Muscle layer of colon (tissue), 2 donors: ENCODE measurements around the gene CCDC38.
"Not testable (repeated sequence)": the region's sequence is repeated elsewhere in the genome, so short reads cannot be mapped to it uniquely, and the experiment has no call there.

ENCODE experiments used
- H3K27ac ChIP-seq: one replicate; pipeline ENCODE4 v1.7.0; 2013; ENCODE audit warnings: low read depth, mild to moderate bottlenecking, low read length, moderate library complexity
- H3K27me3 ChIP-seq, 2 donors: one replicate each; pipeline ENCODE4 v1.7.0; 2013; ENCODE audit warnings: low read length in 2 of 2, mild to moderate bottlenecking in 2 of 2; ENCODE audit not compliant: insufficient read depth in 2 of 2, control insufficient read depth in 1 of 2
- H3K36me3 ChIP-seq: one replicate; pipeline ENCODE4 v1.7.0; 2013; ENCODE audit warnings: mild to moderate bottlenecking, low read length; ENCODE audit not compliant: insufficient read depth
- H3K4me1 ChIP-seq: one replicate; pipeline ENCODE4 v1.7.0; 2013; ENCODE audit warnings: mild to moderate bottlenecking, low read length; ENCODE audit not compliant: insufficient read depth
- H3K4me3 ChIP-seq, 2 donors: one replicate each; pipeline ENCODE4 v1.7.0; 2013; ENCODE audit warnings: low read length in 2 of 2, low read depth in 1 of 2, mild to moderate bottlenecking in 1 of 2, moderate library complexity in 1 of 2
- H3K9ac ChIP-seq: one replicate; pipeline ENCODE4 v1.7.0; 2013; ENCODE audit warnings: low read length
- H3K9me3 ChIP-seq: one replicate; pipeline ENCODE4 v1.7.0; 2013; ENCODE audit warnings: mild to moderate bottlenecking, low read length
- donor health status: abdominal sarcoma.
- donor health status: Adenocarcinoma of cecum.

The CCDC38 gene

GRCh38 chr12:95852133-95852532, 90.3 kb downstream of the CCDC38 start:
- no peak overlapping the region for H3K9ac ChIP-seq
- no peaks in the 10 kb centered on the region for H3K4me1 ChIP-seq
- H3K27ac ChIP-seq, result no peak overlapping the region
- H3K27me3 ChIP-seq, result no peaks in the 10 kb centered on the region
- no peaks in the 10 kb centered on the region for H3K36me3 ChIP-seq
- H3K9me3 ChIP-seq, result no peaks in the 10 kb centered on the region
- no peak overlapping the region for H3K4me3 ChIP-seq

GRCh38 chr12:95851606-95852005, 90.8 kb downstream of the CCDC38 start:
- Histone ChIP-seq H3K4me1 (no peaks in the 10 kb centered on the region), H3K9me3 (no peaks in the 10 kb centered on the region), H3K36me3 (no peaks in the 10 kb centered on the region), H3K9ac (no peak overlapping the region), H3K4me3 (no peak overlapping the region), H3K27me3 (no peaks in the 10 kb centered on the region), H3K27ac (no peak overlapping the region)

GRCh38 chr12:95848575-95849388, 93.6 kb downstream of the CCDC38 start:
- Histone ChIP-seq H3K4me3 (no peak overlapping the region), H3K9ac (no peak overlapping the region), H3K27me3 (no peaks in the 10 kb centered on the region), H3K36me3 (no peaks in the 10 kb centered on the region), H3K27ac (no peak overlapping the region), H3K4me1 (no peaks in the 10 kb centered on the region), H3K9me3 (no peaks in the 10 kb centered on the region)

- H3K4me1 ChIP-seq, H3K27ac ChIP-seq, H3K27me3 ChIP-seq, H3K9ac ChIP-seq, H3K36me3 ChIP-seq, H3K4me3 ChIP-seq, H3K9me3 ChIP-seq: not testable (repeated sequence)
Observed at GRCh38 chr12:95842426-95842825, 100.0 kb downstream of the CCDC38 start.

GRCh38 chr12:95838125-95838524, 104.3 kb downstream of the CCDC38 start:
- no peak overlapping the region for H3K9ac ChIP-seq
- no peak overlapping the region for H3K4me3 ChIP-seq
- H3K9me3 ChIP-seq, result no peaks in the 10 kb centered on the region
- H3K27ac ChIP-seq, result no peak overlapping the region
- H3K4me1 ChIP-seq, result no peaks in the 10 kb centered on the region
- H3K36me3 ChIP-seq, result no peaks in the 10 kb centered on the region
- H3K27me3 ChIP-seq, result no peaks in the 10 kb centered on the region

GRCh38 chr12:95837240-95838038, 105.0 kb downstream of the CCDC38 start:
- Histone ChIP-seq H3K9ac (no peak overlapping the region), H3K27ac (no peak overlapping the region), H3K4me1 (no peaks in the 10 kb centered on the region), H3K27me3 (no peaks in the 10 kb centered on the region), H3K4me3 (no peak overlapping the region), H3K9me3 (no peaks in the 10 kb centered on the region), H3K36me3 (no peaks in the 10 kb centered on the region)

- H3K9ac ChIP-seq, result no peak overlapping the region
- no peak overlapping the region for H3K4me3 ChIP-seq
- H3K27ac ChIP-seq, result no peak overlapping the region
- no peaks in the 10 kb centered on the region for H3K4me1 ChIP-seq
- no peaks in the 10 kb centered on the region for H3K36me3 ChIP-seq
- H3K27me3 ChIP-seq, result no peaks in the 10 kb centered on the region
- no peaks in the 10 kb centered on the region for H3K9me3 ChIP-seq
Observed at GRCh38 chr12:95836630-95837239, 105.7 kb downstream of the CCDC38 start.

GRCh38 chr12:95836185-95836609, 106.2 kb downstream of the CCDC38 start:
- Histone ChIP-seq H3K36me3 (no peaks in the 10 kb centered on the region), H3K27ac (no peak overlapping the region), H3K9ac (no peak overlapping the region), H3K4me1 (no peaks in the 10 kb centered on the region), H3K9me3 (no peaks in the 10 kb centered on the region), H3K4me3 (no peak overlapping the region), H3K27me3 (no peaks in the 10 kb centered on the region)

GRCh38 chr12:95834572-95834971, 107.8 kb downstream of the CCDC38 start:
- Histone ChIP-seq H3K27me3 (no peaks in the 10 kb centered on the region), H3K27ac (no peak overlapping the region), H3K36me3 (no peaks in the 10 kb centered on the region), H3K4me1 (no peaks in the 10 kb centered on the region), H3K4me3 (no peak overlapping the region), H3K9ac (no peak overlapping the region), H3K9me3 (no peaks in the 10 kb centered on the region)

- Histone ChIP-seq H3K36me3 (no peaks in the 10 kb centered on the region), H3K4me1 (no peaks in the 10 kb centered on the region), H3K27me3 (no peaks in the 10 kb centered on the region), H3K9me3 (no peaks in the 10 kb centered on the region), H3K9ac (no peak overlapping the region), H3K4me3 (no peak overlapping the region), H3K27ac (no peak overlapping the region)
Observed at GRCh38 chr12:95830335-95831089, 111.9 kb downstream of the CCDC38 start.

- Histone ChIP-seq H3K9me3 (no peaks in the 10 kb centered on the region), H3K36me3 (no peaks in the 10 kb centered on the region), H3K27ac (no peak overlapping the region), H3K4me1 (no peaks in the 10 kb centered on the region), H3K9ac (no peak overlapping the region), H3K27me3 (no peaks in the 10 kb centered on the region), H3K4me3 (no peak overlapping the region)
Observed at GRCh38 chr12:95829395-95829794, 113.0 kb downstream of the CCDC38 start.
